GM21390 (cell line): ENCODE measurements around the gene NIP7.
"Not testable (repeated sequence)": the region's sequence is repeated elsewhere in the genome, so short reads cannot be mapped to it uniquely, and the experiment has no call there.

Source experiments
- ATAC-seq: cut with Tn5 transposase; IDR thresholded peaks from one replicate; pipeline ENCODE4 v1.9.1; 2021; ENCODE audit not compliant: unreplicated experiment

The NIP7 gene

DNA sequence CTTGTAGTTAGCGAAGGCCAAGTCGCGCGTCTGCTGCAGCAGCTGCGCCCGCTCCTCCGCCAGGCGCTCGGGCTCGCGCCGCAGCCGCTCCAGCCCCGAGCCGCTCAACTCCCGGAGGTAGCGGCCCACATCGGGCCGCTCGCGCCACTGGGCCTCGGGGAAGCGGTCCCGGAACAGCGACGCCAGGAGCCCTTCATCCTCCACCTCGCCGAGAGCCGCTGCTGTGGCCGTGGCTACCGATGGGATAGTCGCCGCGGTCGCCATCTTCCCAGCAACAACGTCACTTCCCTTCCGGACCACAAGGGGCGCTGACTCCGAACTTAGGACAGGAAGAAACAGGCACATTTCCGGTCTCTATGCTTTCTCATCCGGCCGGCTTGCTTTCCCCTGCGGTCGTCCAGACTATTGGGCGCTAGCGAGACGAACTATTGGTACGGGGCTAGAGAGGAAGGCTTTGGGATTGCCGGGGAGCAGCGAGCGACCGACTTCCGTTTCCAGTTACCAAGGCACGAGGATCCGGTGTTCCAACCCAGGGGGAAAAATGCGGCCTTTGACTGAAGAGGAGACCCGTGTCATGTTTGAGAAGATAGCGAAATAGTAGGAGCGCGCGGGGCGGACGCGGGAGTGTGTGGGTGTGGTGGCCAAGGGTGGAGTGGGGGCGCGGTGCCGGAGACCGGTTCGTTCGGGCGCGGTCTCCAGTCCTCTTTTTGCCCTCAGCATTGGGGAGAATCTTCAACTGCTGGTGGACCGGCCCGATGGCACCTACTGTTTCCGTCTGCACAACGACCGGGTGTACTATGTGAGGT, at the start of gene NIP7, which contains the start of gene COG8:
TSS of gene NIP7 (plus strand) at position 484 of the 806 bp plus-strand sequence. CDS start at position 542, 58 bp downstream.
TSS of gene COG8 (minus strand) at position 276 of the 806 bp plus-strand sequence. CDS start at position 264, 12 bp downstream.
- peak; percentile 89 for ATAC-seq

DNA sequence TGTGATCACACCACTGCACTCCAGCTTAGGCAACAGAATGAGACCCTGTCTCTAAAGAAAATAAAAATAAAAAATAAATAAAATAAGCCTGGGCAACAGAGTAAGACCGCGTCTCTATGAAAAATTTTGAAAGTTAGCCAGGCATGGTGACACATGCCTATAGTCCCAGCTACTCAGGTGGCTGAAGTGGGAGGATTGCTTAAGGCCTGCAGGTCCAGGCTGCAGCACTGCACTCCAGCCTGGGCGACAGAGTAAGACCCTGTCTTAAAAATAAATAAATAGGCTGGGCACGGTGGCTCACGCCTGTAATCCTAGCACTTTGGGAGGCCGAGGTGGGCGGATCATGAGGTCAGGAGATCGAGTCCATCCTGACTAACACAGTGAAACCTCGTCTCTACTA, 47.9 kb upstream of the NIP7 start:
- ATAC-seq, result not testable (repeated sequence)

DNA sequence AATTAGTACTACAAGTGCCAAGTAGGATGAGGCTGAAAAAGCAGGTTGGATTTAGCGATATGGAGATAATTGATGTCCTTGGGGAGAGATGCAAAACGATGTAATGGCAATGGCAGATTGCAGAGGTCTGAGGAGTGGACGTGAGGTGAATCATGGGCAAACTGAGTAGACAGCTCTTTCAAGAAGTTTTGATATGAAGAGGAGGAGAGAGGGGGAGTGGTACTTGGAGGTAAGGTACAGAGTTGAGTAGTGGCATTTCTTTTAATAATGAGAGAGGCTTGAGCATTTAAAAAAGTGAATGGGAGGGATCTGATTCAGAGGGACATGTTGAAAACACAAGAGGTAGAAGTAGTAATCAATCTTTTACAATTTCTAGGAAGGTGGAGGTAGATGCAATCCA, 46.2 kb upstream of the NIP7 start:
- no peak for ATAC-seq

GRCh38 chr16:69294051-69294450, 45.5 kb upstream of the NIP7 start:
- ATAC-seq, result no peak

DNA sequence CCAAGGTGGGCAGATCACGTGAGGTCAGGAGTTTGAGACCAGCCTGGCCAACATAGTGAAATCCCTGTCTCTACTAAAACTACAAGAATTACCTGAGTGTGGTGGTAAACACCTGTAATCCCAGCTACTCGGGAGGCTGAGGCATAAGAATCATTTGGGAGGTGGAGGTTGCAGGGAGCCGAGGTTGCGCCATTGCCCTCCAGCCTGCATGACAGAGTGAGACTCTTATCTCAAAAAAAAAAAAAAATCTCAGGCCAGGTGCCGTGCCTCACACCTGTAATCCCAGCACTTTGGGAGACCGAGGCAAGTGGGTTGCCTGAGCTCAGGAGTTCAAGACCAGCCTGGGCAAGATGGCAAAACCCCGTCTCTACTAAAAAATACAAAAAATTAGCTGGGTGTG, 42.8 kb upstream of the NIP7 start:
- ATAC-seq, result not testable (repeated sequence)

DNA sequence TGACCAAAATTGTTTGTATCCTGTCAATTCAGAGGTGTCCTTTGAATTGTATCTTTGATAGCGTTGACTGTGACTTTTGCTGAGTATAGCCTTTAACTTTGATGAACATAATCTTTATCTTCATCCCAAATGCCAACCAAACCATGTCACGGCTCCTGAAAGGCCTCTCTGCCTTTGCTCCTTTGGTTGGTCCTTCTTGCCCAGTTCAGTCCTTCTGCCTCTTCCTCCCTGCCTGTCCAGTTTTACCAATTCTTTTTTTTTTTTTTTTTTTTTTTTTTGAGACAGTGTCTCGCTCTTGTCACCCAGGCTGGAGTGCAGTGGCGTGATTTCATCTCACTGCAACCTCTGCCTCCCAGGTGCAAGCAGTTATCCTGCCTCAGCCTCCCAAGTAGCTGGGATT, 41.3 kb upstream of the NIP7 start:
- no peak for ATAC-seq

DNA sequence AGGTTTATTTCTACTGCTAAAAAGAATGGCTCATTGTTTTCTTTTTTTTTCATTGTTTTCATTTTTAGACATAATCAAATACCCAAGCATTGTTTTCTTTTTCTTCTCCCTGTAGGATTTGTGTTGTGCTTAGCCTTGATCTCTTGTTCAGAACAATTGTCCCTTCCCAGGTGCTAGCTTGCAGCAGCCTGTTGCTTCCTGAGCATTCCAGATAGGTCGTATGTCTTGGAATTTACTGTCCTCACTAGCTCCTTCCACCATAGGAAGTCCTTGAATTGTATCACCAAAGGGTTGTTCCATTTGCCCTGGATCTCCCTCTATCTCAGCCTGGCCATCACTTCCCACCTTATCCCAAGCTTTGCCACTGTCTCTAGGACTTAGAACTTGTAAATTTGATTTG, 38.4 kb upstream of the NIP7 start:
- ATAC-seq, result no peak

DNA sequence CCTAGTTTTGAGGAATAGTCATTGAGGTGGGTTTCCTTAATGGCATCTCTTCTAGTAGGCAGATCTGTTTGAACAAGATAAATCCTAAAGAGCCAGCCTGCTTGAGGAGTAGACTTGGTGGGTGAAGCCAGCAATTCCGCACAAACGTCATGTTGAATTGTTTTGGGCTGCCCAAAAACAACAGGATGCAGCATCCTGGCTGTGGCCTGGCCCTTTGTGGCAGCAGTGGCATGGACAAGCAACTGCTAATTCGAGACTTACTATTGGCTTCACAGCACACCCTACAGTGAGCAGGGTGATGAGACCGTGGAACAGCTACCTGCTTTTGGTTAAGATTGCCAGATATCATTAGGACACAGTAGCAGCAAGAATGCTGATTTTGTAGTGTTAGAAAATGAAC, 37.7 kb upstream of the NIP7 start:
- no peak for ATAC-seq

GRCh38 chr16:69302301-69302700, 37.3 kb upstream of the NIP7 start:
- ATAC-seq, result no peak

- no peak for ATAC-seq
Observed at GRCh38 chr16:69306031-69306430, 33.5 kb upstream of the NIP7 start.

- no peak for ATAC-seq
Observed at GRCh38 chr16:69307091-69307490, 32.5 kb upstream of the NIP7 start.

GRCh38 chr16:69307856-69308255, 31.7 kb upstream of the NIP7 start:
- no peak for ATAC-seq

GRCh38 chr16:69309316-69309715, 30.3 kb upstream of the NIP7 start:
- no peak for ATAC-seq

DNA sequence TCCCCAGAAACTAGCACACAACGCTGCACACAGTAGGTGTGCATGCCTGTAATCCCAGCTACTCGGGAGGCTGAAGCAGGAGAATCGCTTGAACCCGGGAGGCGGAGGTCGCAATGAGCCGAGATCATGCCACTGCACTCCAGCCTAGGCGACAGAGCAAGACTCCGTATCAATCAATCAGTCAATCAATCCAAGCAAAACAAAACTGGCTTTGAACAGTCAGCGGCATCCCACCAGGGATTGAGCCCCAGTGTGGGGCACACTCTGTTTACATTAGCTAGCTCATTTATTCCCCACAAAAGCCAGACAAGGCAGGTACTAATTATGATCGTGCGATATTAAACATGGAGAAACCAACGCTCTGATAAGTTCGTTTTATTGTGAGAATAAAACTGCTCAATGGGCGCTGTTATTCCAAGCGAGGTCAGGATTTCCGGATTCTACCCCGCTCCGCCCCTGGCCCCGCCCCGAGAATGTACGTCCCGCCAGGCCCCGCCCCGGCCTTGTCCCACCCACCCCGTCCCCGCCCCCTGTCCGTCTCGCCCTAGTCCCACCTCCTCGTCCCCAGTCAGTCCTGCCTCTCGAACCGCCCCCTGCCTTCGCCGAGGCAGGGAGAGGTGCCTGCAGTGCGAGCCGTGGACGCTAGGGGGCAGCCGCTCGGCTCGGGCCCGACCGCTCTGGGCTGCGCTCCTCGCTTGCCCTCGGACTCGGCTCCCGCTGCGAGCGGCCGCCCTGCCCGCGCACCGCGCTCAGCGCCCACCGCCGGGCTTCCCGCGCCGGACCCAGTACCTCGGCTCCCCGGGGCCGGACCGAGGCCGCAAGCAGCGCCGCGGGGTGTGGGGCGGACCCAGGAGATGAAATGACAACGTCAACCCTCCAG, 28.7 kb upstream of the NIP7 start, which contains the start of gene VPS4A:
TSS of gene VPS4A (plus strand) at position 698 of the 880 bp plus-strand sequence. CDS start at position 860, 162 bp downstream.
- ATAC-seq, result peak; percentile 91

- ATAC-seq, result peak; percentile 50
Observed at GRCh38 chr16:69311533-69312387, 27.8 kb upstream of the NIP7 start.

DNA sequence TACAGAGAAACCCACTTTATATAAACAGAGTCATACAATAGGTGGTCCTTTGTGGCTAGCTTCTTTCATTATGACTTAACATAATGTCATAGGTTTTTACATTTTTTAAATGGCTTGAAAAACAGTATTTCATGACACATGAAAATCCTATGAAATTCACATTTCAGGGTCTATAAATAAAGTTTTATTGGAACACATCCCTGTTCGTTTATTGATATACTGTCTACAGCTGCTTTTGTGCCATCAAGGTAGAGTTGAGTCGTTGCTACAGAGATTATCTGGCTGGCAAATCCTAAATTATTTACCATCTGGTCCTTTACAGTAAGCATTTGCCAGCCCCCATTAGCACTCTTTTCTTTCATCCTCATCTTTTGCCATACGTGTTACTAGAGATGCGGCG, 26.1 kb upstream of the NIP7 start:
- no peak for ATAC-seq

- ATAC-seq, result no peak
Observed at GRCh38 chr16:69314534-69314933, 25.0 kb upstream of the NIP7 start.

DNA sequence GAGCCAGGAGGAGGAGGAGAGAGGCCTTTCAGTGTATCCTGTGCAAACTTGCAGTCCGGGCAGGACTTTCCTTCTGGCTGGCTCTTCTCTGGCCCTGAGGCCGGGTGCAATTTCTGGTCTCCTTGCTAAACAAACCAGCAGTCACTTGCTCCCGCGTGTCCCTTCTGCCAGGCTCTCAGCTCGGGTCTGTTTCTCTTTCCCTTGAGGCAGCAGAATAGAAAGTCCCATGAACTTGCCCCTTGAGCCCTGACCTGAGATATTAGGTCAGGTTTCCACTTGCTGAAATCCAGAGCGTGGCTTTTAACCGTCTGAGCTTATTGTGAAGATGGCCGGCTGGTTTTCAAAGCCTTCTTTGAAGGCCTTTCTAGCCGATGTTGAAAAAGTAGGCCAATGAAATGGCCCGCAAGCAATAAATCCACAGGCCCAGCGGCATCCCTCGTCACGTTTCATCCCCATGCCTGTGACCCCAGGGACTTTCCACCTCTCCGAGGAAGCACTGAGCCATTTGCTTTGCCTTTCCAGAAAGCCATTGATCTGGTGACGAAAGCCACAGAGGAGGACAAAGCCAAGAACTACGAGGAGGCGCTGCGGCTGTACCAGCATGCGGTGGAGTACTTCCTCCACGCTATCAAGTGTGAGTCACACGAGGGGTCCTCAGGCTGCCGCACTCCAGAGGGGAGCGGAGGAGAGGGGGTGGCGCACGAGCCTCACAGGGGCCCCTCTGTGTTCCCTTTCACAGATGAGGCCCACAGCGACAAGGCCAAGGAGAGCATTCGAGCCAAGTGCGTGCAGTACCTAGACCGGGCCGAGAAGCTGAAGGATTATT, 23.9 kb upstream of the NIP7 start:
- ATAC-seq, result no peak

DNA sequence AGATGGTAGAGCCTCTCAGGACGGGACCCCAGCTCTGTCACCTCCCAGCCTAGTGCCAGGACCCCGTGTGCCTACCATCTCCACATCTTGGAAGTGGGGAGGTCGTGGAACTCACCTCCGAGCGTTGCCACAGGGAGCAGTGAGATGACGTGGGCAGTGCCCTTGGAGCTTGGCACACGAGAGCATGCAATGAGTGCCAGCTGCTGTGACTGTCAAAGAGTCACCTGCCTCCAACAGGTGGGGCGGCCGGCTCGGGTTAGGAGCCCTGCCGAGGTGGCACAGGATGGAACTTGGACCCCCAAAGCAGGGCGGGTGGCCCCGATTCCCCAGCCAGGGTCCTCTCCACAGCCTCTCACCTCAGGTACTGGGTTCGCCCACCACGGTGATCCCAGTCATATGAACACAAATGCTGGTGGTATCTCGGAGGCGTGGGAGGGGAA, 23.0 kb upstream of the NIP7 start:
- ATAC-seq, result no peak
